ENCODE results near the gene ENO1. TPM values are rescaled to one million over a fixed set of nuclear protein-coding genes. Genes with fewer than 3 reads are reported as not detected.

The ENO1 gene
- total RNA-seq, 3 donors from 2014 or later = 383 to 734 (median 494) TPM

DNA sequence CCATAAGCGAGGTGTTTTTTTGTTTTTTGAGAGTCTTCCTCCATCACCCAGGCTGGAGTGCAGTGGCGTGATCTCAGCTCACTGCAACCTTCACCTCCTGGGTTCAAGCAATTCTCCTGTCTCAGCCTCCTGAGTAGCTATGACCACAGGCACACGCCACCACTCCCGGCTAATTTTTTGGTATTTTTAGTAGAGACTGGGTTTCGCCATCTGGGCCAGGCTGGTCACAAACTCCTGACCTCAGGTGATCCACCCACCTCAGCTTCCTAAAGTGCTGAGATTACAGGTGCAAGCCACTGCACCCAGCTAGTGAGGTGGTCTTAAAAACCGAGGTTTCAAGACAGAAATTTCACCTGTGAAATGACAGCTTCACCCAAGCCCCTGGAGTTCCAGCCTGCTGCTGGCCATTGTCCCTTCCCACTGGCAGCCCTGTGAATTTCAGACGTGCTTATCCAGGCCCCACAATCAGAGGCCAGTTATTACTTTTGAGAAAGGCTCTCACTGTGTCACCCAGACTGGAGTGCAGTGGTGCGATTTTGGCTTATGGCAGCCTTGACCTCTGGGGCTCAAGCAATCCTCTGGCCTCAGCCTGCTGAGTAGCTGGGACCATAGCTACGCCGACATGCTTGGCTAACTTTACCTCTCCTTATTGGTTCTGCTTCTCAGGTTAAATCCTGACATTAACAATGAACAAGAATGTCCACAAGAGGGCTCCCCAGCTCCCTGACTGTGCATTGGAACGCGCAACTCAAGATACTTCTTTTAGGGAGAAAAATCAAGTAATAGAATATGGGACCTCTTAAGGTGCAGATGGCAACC lies 19.4 kb downstream of the ENO1 start:
- no peaks in the 10 kb centered on the region for H3K9me3 ChIP-seq
- intact Hi-C loops (cut with DNase I, micrococcal nuclease) = loop anchor here in 1 of 2 donors (10.0 kb wide), 1 partner anchor 304 kb away; no protein-coding TSS in a partner anchor
- TF ChIP-seq, protein P1, sequence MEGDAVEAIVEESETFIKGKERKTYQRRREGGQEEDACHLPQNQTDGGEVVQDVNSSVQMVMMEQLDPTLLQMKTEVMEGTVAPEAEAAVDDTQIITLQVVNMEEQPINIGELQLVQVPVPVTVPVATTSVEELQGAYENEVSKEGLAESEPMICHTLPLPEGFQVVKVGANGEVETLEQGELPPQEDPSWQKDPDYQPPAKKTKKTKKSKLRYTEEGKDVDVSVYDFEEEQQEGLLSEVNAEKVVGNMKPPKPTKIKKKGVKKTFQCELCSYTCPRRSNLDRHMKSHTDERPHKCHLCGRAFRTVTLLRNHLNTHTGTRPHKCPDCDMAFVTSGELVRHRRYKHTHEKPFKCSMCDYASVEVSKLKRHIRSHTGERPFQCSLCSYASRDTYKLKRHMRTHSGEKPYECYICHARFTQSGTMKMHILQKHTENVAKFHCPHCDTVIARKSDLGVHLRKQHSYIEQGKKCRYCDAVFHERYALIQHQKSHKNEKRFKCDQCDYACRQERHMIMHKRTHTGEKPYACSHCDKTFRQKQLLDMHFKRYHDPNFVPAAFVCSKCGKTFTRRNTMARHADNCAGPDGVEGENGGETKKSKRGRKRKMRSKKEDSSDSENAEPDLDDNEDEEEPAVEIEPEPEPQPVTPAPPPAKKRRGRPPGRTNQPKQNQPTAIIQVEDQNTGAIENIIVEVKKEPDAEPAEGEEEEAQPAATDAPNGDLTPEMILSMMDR (IDR thresholded peaks at IDR 0.05) = no peak
- ATAC-seq = peak; percentile 62
- H3K36me3 ChIP-seq (ENCODE audit: low read depth) = peaks cover 14% of the 10 kb centered on the region
- peak in 1 of 3 donors; percentile 70 for DNase-seq
- H3K4me3 ChIP-seq = no peak overlapping the region
- H3K4me1 ChIP-seq (ENCODE audit: low read depth) = no peaks in the 10 kb centered on the region

GRCh38 chr1:8858112-8858668 lies 20.3 kb downstream of the ENO1 start:
- no peak overlapping the region for H3K4me3 ChIP-seq
- no peaks in the 10 kb centered on the region for H3K4me1 ChIP-seq (ENCODE audit: low read depth)
- no peak for DNase-seq
- TF ChIP-seq, protein P1 (IDR thresholded peaks at IDR 0.05) = no peak
- intact Hi-C loops (cut with DNase I, micrococcal nuclease) = loop anchor here in 1 of 2 donors (10.0 kb wide), 1 partner anchor 303 kb away; no protein-coding TSS in a partner anchor
- H3K36me3 ChIP-seq (ENCODE audit: low read depth) = peaks cover 5% of the 10 kb centered on the region
- H3K9me3 ChIP-seq = no peaks in the 10 kb centered on the region
- ATAC-seq = peak; percentile 14

DNA sequence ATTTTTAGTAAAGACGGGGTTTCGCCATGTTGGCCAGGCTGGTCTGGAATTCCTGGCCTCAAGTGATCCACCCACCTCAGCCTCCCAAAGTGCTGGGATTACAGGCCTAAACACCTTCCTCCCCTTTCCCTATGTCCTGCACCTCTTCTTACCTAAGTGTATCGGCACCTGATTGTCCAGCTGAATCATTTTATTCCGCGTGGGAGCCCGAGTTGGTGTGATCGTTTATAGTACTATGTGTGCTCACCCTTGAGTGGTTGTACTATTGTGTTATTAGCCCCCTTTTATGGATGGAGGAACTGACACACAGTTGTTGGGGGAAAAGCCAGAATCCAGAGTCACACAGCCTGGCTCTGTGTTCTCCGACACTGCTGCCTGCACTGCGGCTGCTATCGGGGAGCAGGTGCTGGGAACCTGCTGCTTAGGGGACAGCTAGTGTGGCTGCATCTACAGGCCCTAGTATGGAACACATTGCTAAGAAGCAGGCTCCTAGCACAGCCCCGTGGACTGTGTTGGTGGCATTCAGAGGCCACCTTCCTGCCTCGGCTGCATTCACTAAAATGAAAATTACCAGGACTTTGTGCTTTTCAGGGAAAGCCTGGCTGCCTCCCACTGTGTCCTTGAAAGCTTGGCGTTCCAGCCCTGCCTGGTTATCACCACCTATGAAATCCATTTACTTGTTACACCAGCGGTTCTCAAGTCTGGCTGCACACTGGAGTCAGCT lies 21.6 kb downstream of the ENO1 start:
- Histone ChIP-seq H3K36me3 (ENCODE audit: low read depth) (peaks cover 5% of the 10 kb centered on the region), H3K4me1 (ENCODE audit: low read depth) (no peaks in the 10 kb centered on the region), H3K4me3 (no peak overlapping the region), H3K9me3 (no peaks in the 10 kb centered on the region)
- TF ChIP-seq, protein P1 (IDR thresholded peaks at IDR 0.05) = no peak
- DNase-seq (no peak), ATAC-seq (no peak)
- intact Hi-C loops (cut with DNase I, micrococcal nuclease) = loop anchor here in 1 of 2 donors (10.0 kb wide), 1 partner anchor 302 kb away; no protein-coding TSS in a partner anchor

- Histone ChIP-seq H3K9me3 (no peaks in the 10 kb centered on the region), H3K36me3 (ENCODE audit: low read depth) (no peaks in the 10 kb centered on the region), H3K4me1 (ENCODE audit: low read depth) (peaks cover 4% of the 10 kb centered on the region), H3K4me3 (no peak overlapping the region)
- TF ChIP-seq, protein P1 (IDR thresholded peaks at IDR 0.05) = no peak
- intact Hi-C loops (cut with DNase I, micrococcal nuclease) = loop anchor here in 1 of 2 donors (10.0 kb wide), 1 partner anchor 299 kb away; no protein-coding TSS in a partner anchor
- no peak for ATAC-seq
- no peak for DNase-seq
Observed at GRCh38 chr1:8854240-8854639, 24.2 kb downstream of the ENO1 start.

GRCh38 chr1:8851060-8851459 lies 27.4 kb downstream of the ENO1 start:
- no peak for ATAC-seq
- Histone ChIP-seq H3K4me3 (no peak overlapping the region), H3K36me3 (ENCODE audit: low read depth) (no peaks in the 10 kb centered on the region), H3K4me1 (ENCODE audit: low read depth) (peaks cover 20% of the 10 kb centered on the region), H3K9me3 (no peaks in the 10 kb centered on the region)
- intact Hi-C loops (cut with DNase I, micrococcal nuclease) = loop anchor here in 1 of 2 donors (10.0 kb wide), 1 partner anchor 296 kb away; no protein-coding TSS in a partner anchor
- no peak for DNase-seq
- TF ChIP-seq, protein P1 (IDR thresholded peaks at IDR 0.05) = no peak
